H9 (cell line): ENCODE results near the gene WDR54. TPM values are rescaled to one million over a fixed set of nuclear protein-coding genes. Genes with fewer than 3 reads are reported as not detected.

Source experiments
- DNase-seq: peaks from one replicate; pipeline ENCODE4 v3.0.0-alpha.2; 2017
- H2AFZ ChIP-seq: one replicate; pipeline ENCODE4 v1.6.1; 2013; ENCODE audit warnings: mild to moderate bottlenecking, low read length, control low read depth, moderate library complexity
- H2AK5ac ChIP-seq: 2 replicates; pipeline ENCODE4 v1.6.1; 2013; ENCODE audit warnings: low read length, control low read depth, mixed read lengths; ENCODE audit not compliant: insufficient read length
- H2BK120ac ChIP-seq: one replicate; pipeline ENCODE4 v1.6.1; 2013; ENCODE audit warnings: low read depth, mild to moderate bottlenecking, low read length, control low read depth, inconsistent platforms; ENCODE audit not compliant: poor library complexity, severe bottlenecking
- H2BK12ac ChIP-seq: 2 replicates; pipeline ENCODE4 v1.6.1; 2013; ENCODE audit warnings: low read length, control low read depth, mixed read lengths, low read depth; ENCODE audit not compliant: insufficient read length
- H2BK15ac ChIP-seq: 2 replicates; pipeline ENCODE4 v1.6.1; 2013; ENCODE audit warnings: low read depth, low read length, control low read depth
- H2BK20ac ChIP-seq: one replicate; pipeline ENCODE4 v1.6.1; 2013; ENCODE audit warnings: low read depth, mild to moderate bottlenecking, low read length, control low read depth, inconsistent platforms; ENCODE audit not compliant: poor library complexity, severe bottlenecking
- H2BK5ac ChIP-seq: 2 replicates; pipeline ENCODE4 v1.6.1; 2013; ENCODE audit warnings: low read length, control low read depth, mixed read lengths; ENCODE audit not compliant: insufficient read length
- H3K14ac ChIP-seq: 2 replicates; pipeline ENCODE4 v1.6.1; 2013; ENCODE audit warnings: low read length, control low read depth; ENCODE audit not compliant: insufficient read depth
- H3K18ac ChIP-seq: 2 replicates; pipeline ENCODE4 v1.6.1; 2013; ENCODE audit warnings: low read depth, mild to moderate bottlenecking, mixed read lengths, low read length, control low read depth; ENCODE audit not compliant: insufficient read length
- H3K23ac ChIP-seq: 2 replicates; pipeline ENCODE4 v1.6.1; 2013; ENCODE audit warnings: low read length, control low read depth, mixed read lengths, low read depth; ENCODE audit not compliant: insufficient read length
- H3K23me2 ChIP-seq: 2 replicates; pipeline ENCODE4 v1.6.1; 2013; ENCODE audit warnings: low read depth, mild to moderate bottlenecking, mixed read lengths, low read length, control low read depth; ENCODE audit not compliant: insufficient read length, poor library complexity, severe bottlenecking
- H3K27ac ChIP-seq: 2 replicates; pipeline ENCODE4 v1.5.1; 2013; ENCODE audit warnings: low read length, control low read depth, mixed read lengths, low read depth; ENCODE audit not compliant: insufficient read length
- H3K27me3 ChIP-seq: 2 replicates; pipeline ENCODE4 v1.6.1; 2013; ENCODE audit warnings: low read length, control low read depth, inconsistent platforms; ENCODE audit not compliant: insufficient read depth
- H3K4ac ChIP-seq: 2 replicates; pipeline ENCODE4 v1.6.1; 2013; ENCODE audit warnings: low read depth, mild to moderate bottlenecking, control low read depth, inconsistent platforms, low read length, moderate library complexity
- H3K4me1 ChIP-seq: 2 replicates; pipeline ENCODE4 v1.6.1; 2013; ENCODE audit warnings: low read length, control low read depth, inconsistent platforms; ENCODE audit not compliant: insufficient read depth
- H3K4me2 ChIP-seq: 2 replicates; pipeline ENCODE4 v1.6.1; 2013; ENCODE audit warnings: low read length, control low read depth, mixed read lengths; ENCODE audit not compliant: insufficient read length, insufficient read depth
- H3K56ac ChIP-seq: 2 replicates; pipeline ENCODE4 v1.6.1; 2013; ENCODE audit warnings: low read depth, mild to moderate bottlenecking, mixed read lengths, low read length, control low read depth; ENCODE audit not compliant: insufficient read length
- H3K79me1 ChIP-seq: 2 replicates; pipeline ENCODE4 v1.6.1; 2013; ENCODE audit warnings: low read depth, mild to moderate bottlenecking, moderate library complexity, low read length, control low read depth, inconsistent platforms; ENCODE audit not compliant: insufficient read depth, poor library complexity, severe bottlenecking
- H3K79me2 ChIP-seq: 2 replicates; pipeline ENCODE4 v1.6.1; 2013; ENCODE audit warnings: low read length, control low read depth, inconsistent platforms; ENCODE audit not compliant: insufficient read depth
- H3K9ac ChIP-seq: 2 replicates; pipeline ENCODE4 v1.6.1; 2013; ENCODE audit warnings: low read length, control low read depth, mixed read lengths; ENCODE audit not compliant: insufficient read length; ENCODE audit errors: extremely low read depth
- H3K9me3 ChIP-seq: one replicate; pipeline ENCODE4 v1.6.1; 2013; ENCODE audit warnings: low read depth, low read length, inconsistent platforms; ENCODE audit not compliant: control insufficient read depth
- H3T11ph ChIP-seq: one replicate; pipeline ENCODE4 v1.6.1; 2013; ENCODE audit warnings: mild to moderate bottlenecking, low read length, control low read depth, inconsistent platforms
- H4K20me1 ChIP-seq: one replicate; pipeline ENCODE4 v1.6.1; 2013; ENCODE audit not compliant: control insufficient read depth, insufficient read length, insufficient read depth
- H4K5ac ChIP-seq: 2 replicates; pipeline ENCODE4 v1.6.1; 2013; ENCODE audit warnings: low read depth, mild to moderate bottlenecking, mixed read lengths, low read length, control low read depth; ENCODE audit not compliant: insufficient read length
- H4K8ac ChIP-seq: replicated peaks from 2 replicates; pipeline ENCODE4 v1.6.1; 2013; ENCODE audit warnings: low read length, control low read depth, mixed read lengths, low read depth; ENCODE audit not compliant: insufficient read length
- H4K91ac ChIP-seq: 2 replicates; pipeline ENCODE4 v1.6.1; 2013; ENCODE audit warnings: low read depth, mild to moderate bottlenecking, moderate library complexity, mixed read lengths, low read length, control low read depth; ENCODE audit not compliant: insufficient read length
- H3K27ac Mint-ChIP-seq, 3 experiments: 2 replicates in 2 of 3; 3 replicates in 1 of 3; pipeline ENCODE4 v1.8.0; 2020 to 2021; ENCODE audit warnings: mixed read lengths in 3 of 3, mild to moderate bottlenecking in 1 of 3, moderate library complexity in 1 of 3
- H3K27me3 Mint-ChIP-seq: 2 replicates; pipeline ENCODE4 v1.8.0; 2021; ENCODE audit warnings: low read depth, mild to moderate bottlenecking, moderate library complexity, mixed read lengths
- H3K36me3 Mint-ChIP-seq, 3 experiments: 2 replicates in 2 of 3; 3 replicates in 1 of 3; pipeline ENCODE4 v1.8.0; 2020 to 2021; ENCODE audit warnings: low read depth in 3 of 3, mixed read lengths in 3 of 3; ENCODE audit not compliant: insufficient read depth in 1 of 3
- H3K4me1 Mint-ChIP-seq, 2 experiments: 2 replicates each; pipeline ENCODE4 v1.8.0; 2020; ENCODE audit warnings: mixed read lengths in 2 of 2
- H3K4me3 Mint-ChIP-seq, 2 experiments: 2 replicates in 1 of 2; 3 replicates in 1 of 2; pipeline ENCODE4 v1.8.0; 2020 to 2021; ENCODE audit warnings: mild to moderate bottlenecking in 2 of 2, mixed read lengths in 2 of 2, moderate library complexity in 1 of 2
- H3K9me3 Mint-ChIP-seq, 2 experiments: 2 replicates in 1 of 2; 3 replicates in 1 of 2; pipeline ENCODE4 v1.8.0; 2020; ENCODE audit warnings: mild to moderate bottlenecking in 2 of 2, mixed read lengths in 2 of 2, moderate library complexity in 1 of 2
- WGBS: extraction: QIAGEN DNeasy Blood & Tissue Kit; methylation state at CpG from one replicate; pipeline ENCODE4 v1.1.7; 2013; ENCODE audit warnings: missing lambda C conversion rate, low lambda C conversion rate, mixed read lengths; ENCODE audit not compliant: insufficient read length; ENCODE audit errors: extremely low coverage; 5-methylcytosine and 5-hydroxymethylcytosine counted together
- total RNA-seq: library from RNA; stranded (reverse); gene quantifications from 2 replicates; pipeline ENCODE4 v1.2.1, GENCODE V29; 2021
- TF ChIP-seq, protein P1 (sequence below): fragments of 200-600 bp; sonication (generic); conservative IDR thresholded peaks from 3 replicates; pipeline ENCODE4 v1.8.0; 2021; ENCODE audit warnings: antibody characterized with exemption, mild to moderate bottlenecking

The WDR54 gene
- total RNA-seq, 1 experiment from 2014 or later, result 66.4 TPM

DNA sequence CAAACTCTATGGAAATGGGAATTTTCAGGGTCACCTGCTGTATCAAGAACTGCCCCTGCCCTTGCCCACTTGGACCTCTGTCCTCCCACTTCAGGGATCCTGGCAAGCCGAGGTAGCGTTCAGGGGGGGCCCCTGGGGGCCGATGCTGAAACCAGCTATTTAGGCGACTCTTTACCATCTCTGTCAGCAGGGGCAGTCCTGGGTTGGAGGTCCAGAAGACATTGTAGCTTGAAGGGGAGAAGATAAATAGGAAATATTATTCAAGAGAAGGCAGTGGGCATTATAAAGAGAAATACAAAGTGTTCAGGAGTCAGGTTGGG lies 41.2 kb downstream of the WDR54 start:
- Histone ChIP-seq H3K56ac (no peak overlapping the region), H3K27me3 (no peaks in the 10 kb centered on the region), H3K79me1 (peaks cover 4% of the 10 kb centered on the region), H3K18ac (no peak overlapping the region), H3K9ac (no peak overlapping the region), H2BK12ac (no peak overlapping the region), H3K23me2 (peaks cover 5% of the 10 kb centered on the region), H2BK15ac (no peak overlapping the region), H4K20me1 (peaks cover 2% of the 10 kb centered on the region), H3K14ac (no peak overlapping the region), H2BK5ac (no peak overlapping the region), H3K79me2 (no peaks in the 10 kb centered on the region; the same call in 1 of the 2 replicates), H4K8ac (no peak overlapping the region), H2AK5ac (no peak overlapping the region), H3K9me3 (no peaks in the 10 kb centered on the region), H3K4me2 (no peak overlapping the region), H2BK20ac (no peak overlapping the region), H3K27ac (no peak overlapping the region), H4K5ac (no peak overlapping the region), H2BK120ac (no peak overlapping the region), H3K4me1 (peaks cover 2% of the 10 kb centered on the region; the same call in 1 of the 2 replicates), H3K23ac (no peak overlapping the region), H3K4ac (no peak overlapping the region), H2AFZ (no peak overlapping the region), H4K91ac (no peak overlapping the region), H3T11ph (no peak overlapping the region)
- no peak overlapping the region for H3K27ac Mint-ChIP-seq
- no peaks in the 10 kb centered on the region for H3K27me3 Mint-ChIP-seq
- no peak for DNase-seq
- H3K4me1 Mint-ChIP-seq, result peaks cover 11 to 17% of the 10 kb centered on the region in 2 experiments
- TF ChIP-seq, protein P1, sequence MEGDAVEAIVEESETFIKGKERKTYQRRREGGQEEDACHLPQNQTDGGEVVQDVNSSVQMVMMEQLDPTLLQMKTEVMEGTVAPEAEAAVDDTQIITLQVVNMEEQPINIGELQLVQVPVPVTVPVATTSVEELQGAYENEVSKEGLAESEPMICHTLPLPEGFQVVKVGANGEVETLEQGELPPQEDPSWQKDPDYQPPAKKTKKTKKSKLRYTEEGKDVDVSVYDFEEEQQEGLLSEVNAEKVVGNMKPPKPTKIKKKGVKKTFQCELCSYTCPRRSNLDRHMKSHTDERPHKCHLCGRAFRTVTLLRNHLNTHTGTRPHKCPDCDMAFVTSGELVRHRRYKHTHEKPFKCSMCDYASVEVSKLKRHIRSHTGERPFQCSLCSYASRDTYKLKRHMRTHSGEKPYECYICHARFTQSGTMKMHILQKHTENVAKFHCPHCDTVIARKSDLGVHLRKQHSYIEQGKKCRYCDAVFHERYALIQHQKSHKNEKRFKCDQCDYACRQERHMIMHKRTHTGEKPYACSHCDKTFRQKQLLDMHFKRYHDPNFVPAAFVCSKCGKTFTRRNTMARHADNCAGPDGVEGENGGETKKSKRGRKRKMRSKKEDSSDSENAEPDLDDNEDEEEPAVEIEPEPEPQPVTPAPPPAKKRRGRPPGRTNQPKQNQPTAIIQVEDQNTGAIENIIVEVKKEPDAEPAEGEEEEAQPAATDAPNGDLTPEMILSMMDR, result no peak
- H3K36me3 Mint-ChIP-seq, result peaks cover 10 to 29% (median 24%) of the 10 kb centered on the region in 3 experiments; a peak in 6 of 7 replicates
- no CpG with 5 or more reads among the region's 4 CpGs for WGBS
- H3K4me3 Mint-ChIP-seq, result no peak overlapping the region
- no peaks in the 10 kb centered on the region for H3K9me3 Mint-ChIP-seq
